Gastroesophageal sphincter (tissue), 3 donors: ENCODE measurements around the gene RHBG.

Source experiments
- POLR2AphosphoS5 ChIP-seq: sonication (generic); formaldehyde crosslinking; IDR thresholded peaks from one replicate; pipeline ENCODE4 v1.6.1; 2017; ENCODE audit warnings: antibody characterized with exemption
- TF ChIP-seq, protein P1 (sequence below), 4 experiments: fragments of 200-600 bp in 2 of 4; fragments of 450-650 bp in 2 of 4; sonication (generic) in 1 of 4; IDR thresholded peaks; one replicate each; pipeline ENCODE4 v1.5.1; 2017 to 2019; ENCODE audit warnings: antibody characterized with exemption in 4 of 4, mild to moderate bottlenecking in 2 of 4, moderate library complexity in 2 of 4

DNA sequence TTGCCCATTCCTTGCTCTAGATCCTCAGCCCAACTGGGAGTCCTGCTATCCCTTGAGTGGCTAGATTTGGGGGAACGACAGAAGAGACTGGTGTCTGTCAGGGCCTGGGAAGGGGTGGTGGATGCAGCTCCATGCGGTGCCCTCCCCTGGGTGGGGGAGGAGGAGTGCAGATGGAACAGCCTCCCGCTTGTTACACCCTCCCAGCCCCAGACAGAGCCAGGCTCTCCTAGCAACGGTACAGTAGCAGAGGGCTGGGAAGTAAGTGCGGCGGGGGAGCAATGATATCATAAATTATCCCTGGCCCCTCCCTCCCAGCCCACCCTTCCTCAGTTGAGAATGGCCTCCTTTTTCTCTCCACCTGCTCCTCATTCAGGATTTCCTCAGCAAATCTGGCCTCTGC lies 37.2 kb downstream of the RHBG start:
- TF ChIP-seq, protein P1, sequence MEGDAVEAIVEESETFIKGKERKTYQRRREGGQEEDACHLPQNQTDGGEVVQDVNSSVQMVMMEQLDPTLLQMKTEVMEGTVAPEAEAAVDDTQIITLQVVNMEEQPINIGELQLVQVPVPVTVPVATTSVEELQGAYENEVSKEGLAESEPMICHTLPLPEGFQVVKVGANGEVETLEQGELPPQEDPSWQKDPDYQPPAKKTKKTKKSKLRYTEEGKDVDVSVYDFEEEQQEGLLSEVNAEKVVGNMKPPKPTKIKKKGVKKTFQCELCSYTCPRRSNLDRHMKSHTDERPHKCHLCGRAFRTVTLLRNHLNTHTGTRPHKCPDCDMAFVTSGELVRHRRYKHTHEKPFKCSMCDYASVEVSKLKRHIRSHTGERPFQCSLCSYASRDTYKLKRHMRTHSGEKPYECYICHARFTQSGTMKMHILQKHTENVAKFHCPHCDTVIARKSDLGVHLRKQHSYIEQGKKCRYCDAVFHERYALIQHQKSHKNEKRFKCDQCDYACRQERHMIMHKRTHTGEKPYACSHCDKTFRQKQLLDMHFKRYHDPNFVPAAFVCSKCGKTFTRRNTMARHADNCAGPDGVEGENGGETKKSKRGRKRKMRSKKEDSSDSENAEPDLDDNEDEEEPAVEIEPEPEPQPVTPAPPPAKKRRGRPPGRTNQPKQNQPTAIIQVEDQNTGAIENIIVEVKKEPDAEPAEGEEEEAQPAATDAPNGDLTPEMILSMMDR (IDR thresholded peaks at IDR 0.05) = no peak
- no peak for TF ChIP-seq POLR2AphosphoS5
